ENCODE data around the gene NLRP12. TPM values are rescaled to one million over a fixed set of nuclear protein-coding genes. Genes with fewer than 3 reads are reported as not detected.
"Not testable (repeated sequence)": the region's sequence is repeated elsewhere in the genome, so short reads cannot be mapped to it uniquely, and the experiment has no call there.

Gene NLRP12
- total and polyA plus RNA-seq, 2 of the 4 experiments (the other 2 are of a cell fraction): not detected

- in situ Hi-C loops (cut with MboI; ENCODE audit: low sequenced_read_pairs); H3K4ac ChIP-seq (ENCODE audit: low read depth, low read length); H3K4me2 ChIP-seq (ENCODE audit: low read depth, low read length); H2BK5ac ChIP-seq (ENCODE audit: low read depth, low read length, poor library complexity, severe bottlenecking); H3K56ac ChIP-seq (ENCODE audit: extremely low read depth, insufficient read depth, low read length); H3K18ac ChIP-seq (ENCODE audit: low read depth, low read length); H4K91ac ChIP-seq (ENCODE audit: insufficient read depth, low read depth, low read length); CTCF ChIA-PET; POLR2A ChIA-PET (ENCODE audit: unreplicated experiment); H4K20me1 ChIP-seq (ENCODE audit: insufficient read depth, low read length); H3K27ac ChIP-seq (ENCODE audit: insufficient read depth, low read length); H2AFZ ChIP-seq (replicated peaks; ENCODE audit: low read length, poor library complexity); H3K27me3 ChIP-seq (ENCODE audit: control insufficient read depth, insufficient read depth, low read length); H2BK15ac ChIP-seq (ENCODE audit: low read depth, low read length); H4K5ac ChIP-seq (ENCODE audit: low read depth, low read length); dilution Hi-C loops (cut with HindIII; ENCODE audit: low sequenced_read_pairs, unreplicated experiment); BruUV-seq (replicated peaks); intact Hi-C loops (cut with micrococcal nuclease); H3K9me1 ChIP-seq (ENCODE audit: insufficient read depth, low read length); H2AK9ac ChIP-seq (replicated peaks; ENCODE audit: low read depth, low read length, poor library complexity); H3K23ac ChIP-seq (ENCODE audit: low read depth, low read length); H2BK120ac ChIP-seq (ENCODE audit: low read depth, low read length); H3K36me3 ChIP-seq (ENCODE audit: control insufficient read depth, insufficient read depth, low read length); H3K4me3 ChIP-seq (ENCODE audit: insufficient read depth, low read depth, low read length); H4K8ac ChIP-seq (ENCODE audit: low read depth in 2 of 2, low read length in 2 of 2); DNase-seq; H3K79me1 ChIP-seq (ENCODE audit: low read depth in 1 of 2, low read length in 2 of 2); ATAC-seq (ENCODE audit: low read depth); H2BK20ac ChIP-seq (ENCODE audit: low read depth, low read length); H3K9ac ChIP-seq (ENCODE audit: low read depth, low read length); H3K14ac ChIP-seq (replicated peaks; ENCODE audit: low read depth, low read length); H3K4me1 ChIP-seq (ENCODE audit: control insufficient read depth, insufficient read depth, low read length); H2AK5ac ChIP-seq (ENCODE audit: low read depth, low read length); H3K9me3 ChIP-seq (ENCODE audit: control insufficient read depth, insufficient read depth, low read length): not testable (repeated sequence)
- WGBS, 2 experiments (ENCODE audit: extremely low coverage in 2 of 2, insufficient read length in 1 of 2): no CpG with 5 or more reads among the region's 5 CpGs
Observed at GRCh38 chr19:53838446-53838845, 14.3 kb upstream of the NLRP12 start.

GRCh38 chr19:53832861-53833260, 8.7 kb upstream of the NLRP12 start:
- H4K20me1 ChIP-seq (ENCODE audit: insufficient read depth, low read length); DNase-seq; H3K4me3 ChIP-seq (ENCODE audit: insufficient read depth, low read depth, low read length); H2AK9ac ChIP-seq (replicated peaks; ENCODE audit: low read depth, low read length, poor library complexity); H3K27me3 ChIP-seq (ENCODE audit: control insufficient read depth, insufficient read depth, low read length); in situ Hi-C loops (cut with MboI; ENCODE audit: low sequenced_read_pairs); H3K4ac ChIP-seq (ENCODE audit: low read depth, low read length); H3K9me1 ChIP-seq (ENCODE audit: insufficient read depth, low read length); H3K36me3 ChIP-seq (ENCODE audit: control insufficient read depth, insufficient read depth, low read length); H2AFZ ChIP-seq (replicated peaks; ENCODE audit: low read length, poor library complexity); H2BK5ac ChIP-seq (ENCODE audit: low read depth, low read length, poor library complexity, severe bottlenecking); H3K4me1 ChIP-seq (ENCODE audit: control insufficient read depth, insufficient read depth, low read length); H2BK15ac ChIP-seq (ENCODE audit: low read depth, low read length); H3K4me2 ChIP-seq (ENCODE audit: low read depth, low read length); H3K56ac ChIP-seq (ENCODE audit: extremely low read depth, insufficient read depth, low read length); H4K8ac ChIP-seq (ENCODE audit: low read depth in 2 of 2, low read length in 2 of 2); H2BK20ac ChIP-seq (ENCODE audit: low read depth, low read length); BruUV-seq (replicated peaks); H2AK5ac ChIP-seq (ENCODE audit: low read depth, low read length); ATAC-seq (ENCODE audit: low read depth); H3K9ac ChIP-seq (ENCODE audit: low read depth, low read length); H4K91ac ChIP-seq (ENCODE audit: insufficient read depth, low read depth, low read length); dilution Hi-C loops (cut with HindIII; ENCODE audit: low sequenced_read_pairs, unreplicated experiment); H3K9me3 ChIP-seq (ENCODE audit: control insufficient read depth, insufficient read depth, low read length); H3K23ac ChIP-seq (ENCODE audit: low read depth, low read length); H3K18ac ChIP-seq (ENCODE audit: low read depth, low read length); H2BK120ac ChIP-seq (ENCODE audit: low read depth, low read length); H3K79me1 ChIP-seq (ENCODE audit: low read depth in 1 of 2, low read length in 2 of 2); H3K14ac ChIP-seq (replicated peaks; ENCODE audit: low read depth, low read length); POLR2A ChIA-PET (ENCODE audit: unreplicated experiment); H3K27ac ChIP-seq (ENCODE audit: insufficient read depth, low read length); intact Hi-C loops (cut with micrococcal nuclease); H4K5ac ChIP-seq (ENCODE audit: low read depth, low read length): not testable (repeated sequence)
- WGBS, 2 experiments (ENCODE audit: extremely low coverage in 2 of 2, insufficient read length in 1 of 2): 7% methylated on average over 5 of the region's 13 CpGs; no CpG with 5 or more reads in 1 of the 2 experiments
- CTCF ChIA-PET: interaction anchor here (1.3 kb wide), 1 partner anchor 10 kb away, joined by 3 read pairs; no protein-coding TSS in a partner anchor

Data from IMR-90 (cell line).